ENCODE data around the gene SPOCK2. TPM values are rescaled to one million over a fixed set of nuclear protein-coding genes. Genes with fewer than 3 reads are reported as not detected.

The SPOCK2 gene
- total RNA-seq, 2 donors from 2014 or later = 5.1 to 163 TPM

DNA sequence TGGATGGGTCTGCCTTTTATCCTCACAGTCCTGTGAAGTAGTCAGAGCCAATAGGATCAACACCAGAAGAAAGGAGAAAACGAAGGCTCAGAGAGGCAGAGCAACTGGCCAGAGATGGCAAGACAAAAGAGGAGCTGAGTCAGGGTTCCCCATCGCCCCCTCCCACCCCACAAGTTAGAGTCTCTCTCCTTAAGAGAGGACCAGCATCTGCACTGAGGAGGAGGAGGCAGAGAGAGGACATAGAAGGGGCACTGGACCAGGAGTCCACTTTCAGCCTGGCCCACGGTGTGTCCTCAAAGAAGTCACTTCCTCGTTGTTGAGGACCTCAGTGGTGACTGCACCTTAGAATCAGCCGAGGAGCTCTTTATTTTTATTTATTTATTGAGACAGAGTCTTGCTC, 11.6 kb downstream of the SPOCK2 start:
- TF ChIP-seq, protein P1, sequence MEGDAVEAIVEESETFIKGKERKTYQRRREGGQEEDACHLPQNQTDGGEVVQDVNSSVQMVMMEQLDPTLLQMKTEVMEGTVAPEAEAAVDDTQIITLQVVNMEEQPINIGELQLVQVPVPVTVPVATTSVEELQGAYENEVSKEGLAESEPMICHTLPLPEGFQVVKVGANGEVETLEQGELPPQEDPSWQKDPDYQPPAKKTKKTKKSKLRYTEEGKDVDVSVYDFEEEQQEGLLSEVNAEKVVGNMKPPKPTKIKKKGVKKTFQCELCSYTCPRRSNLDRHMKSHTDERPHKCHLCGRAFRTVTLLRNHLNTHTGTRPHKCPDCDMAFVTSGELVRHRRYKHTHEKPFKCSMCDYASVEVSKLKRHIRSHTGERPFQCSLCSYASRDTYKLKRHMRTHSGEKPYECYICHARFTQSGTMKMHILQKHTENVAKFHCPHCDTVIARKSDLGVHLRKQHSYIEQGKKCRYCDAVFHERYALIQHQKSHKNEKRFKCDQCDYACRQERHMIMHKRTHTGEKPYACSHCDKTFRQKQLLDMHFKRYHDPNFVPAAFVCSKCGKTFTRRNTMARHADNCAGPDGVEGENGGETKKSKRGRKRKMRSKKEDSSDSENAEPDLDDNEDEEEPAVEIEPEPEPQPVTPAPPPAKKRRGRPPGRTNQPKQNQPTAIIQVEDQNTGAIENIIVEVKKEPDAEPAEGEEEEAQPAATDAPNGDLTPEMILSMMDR (IDR thresholded peaks at IDR 0.05) = no peak
- TF ChIP-seq POLR2A (IDR thresholded peaks at IDR 0.05) (no peak), POLR2AphosphoS5 (IDR thresholded peaks at IDR 0.05) (no peak)
- H3K4me1 ChIP-seq (replicated peaks) = no peaks in the 10 kb centered on the region
- no peak overlapping the region for H3K4me3 ChIP-seq
- DNase-seq (ENCODE audit: low spot score) = no peak
- WGBS = 77% methylated on average over 5 of the region's 5 CpGs
- intact Hi-C loops (cut with DNase I) = no loop called here
- no peaks in the 10 kb centered on the region for H3K27me3 ChIP-seq (replicated peaks; ENCODE audit: insufficient read depth)
- H3K27ac ChIP-seq = no peak overlapping the region
- H3K9me3 ChIP-seq = no peaks in the 10 kb centered on the region
- no peaks in the 10 kb centered on the region for H3K36me3 ChIP-seq

DNA sequence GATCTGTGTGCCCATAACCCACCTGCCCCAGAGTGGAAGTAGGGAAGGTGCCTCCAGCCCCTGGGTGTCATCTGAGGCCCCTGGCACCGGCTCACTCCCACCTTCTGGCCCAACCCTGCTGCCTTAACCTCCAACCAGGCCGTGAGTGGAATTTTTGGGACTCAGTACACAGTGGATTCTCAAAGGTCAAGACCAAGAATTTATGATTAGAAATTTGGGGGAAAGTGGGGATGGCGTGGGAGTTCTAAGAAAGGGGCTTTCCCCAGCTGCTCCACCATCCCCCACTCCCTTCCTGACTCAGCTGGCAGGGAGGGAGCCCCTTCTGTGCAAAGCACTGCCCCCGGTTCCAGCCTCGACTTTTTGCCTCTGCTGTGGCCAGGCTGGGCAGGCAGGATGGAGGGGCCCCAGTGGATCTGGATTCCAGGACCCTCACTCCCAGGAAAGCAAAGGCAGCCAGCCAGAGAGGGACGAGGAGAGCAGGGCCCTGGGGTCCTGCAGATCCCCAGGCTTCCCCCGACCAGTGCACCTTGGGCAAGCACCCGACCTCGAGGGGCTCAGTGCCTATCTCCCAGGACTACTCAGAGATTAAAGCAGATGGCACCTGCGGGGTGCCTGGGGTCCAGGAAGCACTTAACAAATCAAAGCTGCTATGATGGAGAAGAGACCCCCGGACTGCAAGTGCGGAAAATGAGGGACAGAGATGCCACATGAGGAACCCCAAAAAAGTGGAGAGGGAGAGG, 12.8 kb downstream of the SPOCK2 start:
- intact Hi-C loops (cut with DNase I) = no loop called here
- DNase-seq (ENCODE audit: low spot score) = no peak
- Histone ChIP-seq H3K36me3 (no peaks in the 10 kb centered on the region), H3K27ac (no peak overlapping the region), H3K4me3 (no peak overlapping the region), H3K9me3 (no peaks in the 10 kb centered on the region), H3K4me1 (replicated peaks) (no peaks in the 10 kb centered on the region), H3K27me3 (replicated peaks; ENCODE audit: insufficient read depth) (no peaks in the 10 kb centered on the region)
- TF ChIP-seq POLR2AphosphoS5 (IDR thresholded peaks at IDR 0.05) = no peak
- TF ChIP-seq POLR2A (IDR thresholded peaks at IDR 0.05) = no peak
- TF ChIP-seq, protein P1 (IDR thresholded peaks at IDR 0.05) = no peak
- WGBS = 92% methylated on average over 12 of the region's 12 CpGs

DNA sequence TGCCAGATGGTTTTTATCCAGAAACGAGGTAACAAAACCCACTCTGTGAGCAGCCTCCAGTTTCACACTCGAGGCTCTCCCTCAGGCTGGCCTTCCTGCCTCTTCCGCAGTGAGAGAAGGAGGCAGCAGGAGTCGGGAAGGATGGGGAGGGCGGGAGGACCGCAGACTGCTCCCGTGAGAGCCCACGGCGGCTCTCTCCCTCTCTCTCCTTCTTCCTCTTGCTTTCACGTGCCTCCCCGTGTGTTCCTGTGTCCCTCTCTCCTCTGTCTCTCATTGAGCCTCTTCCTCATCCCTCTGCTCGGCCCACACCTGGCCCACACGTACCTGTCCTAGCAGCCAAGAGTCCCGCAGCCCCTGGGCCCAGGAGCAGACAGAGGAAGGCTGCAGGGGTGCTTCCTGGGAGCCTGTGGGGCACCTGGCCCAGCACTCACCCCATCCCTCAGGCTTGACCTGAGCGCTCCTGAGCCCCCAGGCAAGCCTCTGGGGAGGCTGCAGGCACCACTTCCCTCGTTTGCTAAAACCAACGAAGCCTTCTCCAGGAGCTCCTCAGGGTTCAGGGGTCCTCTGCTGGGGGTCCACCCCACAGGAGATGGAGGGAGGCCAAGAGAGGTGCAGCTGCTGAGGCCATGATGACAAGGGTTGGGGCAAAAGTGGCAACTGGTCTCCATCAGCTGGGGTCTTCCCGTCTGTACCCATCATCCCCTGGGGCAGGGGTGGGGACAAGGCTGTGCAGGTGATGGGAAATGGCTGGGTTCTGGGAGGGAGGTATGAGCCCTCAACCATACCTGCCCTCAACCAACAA, 13.6 kb downstream of the SPOCK2 start:
- no peaks in the 10 kb centered on the region for H3K4me1 ChIP-seq (replicated peaks)
- 85% methylated on average over 18 of the region's 18 CpGs for WGBS
- H3K9me3 ChIP-seq = no peaks in the 10 kb centered on the region
- H3K27ac ChIP-seq = no peak overlapping the region
- no peaks in the 10 kb centered on the region for H3K27me3 ChIP-seq (replicated peaks; ENCODE audit: insufficient read depth)
- H3K36me3 ChIP-seq = no peaks in the 10 kb centered on the region
- H3K4me3 ChIP-seq = no peak overlapping the region
- DNase-seq (ENCODE audit: low spot score) = no peak
- intact Hi-C loops (cut with DNase I) = no loop called here
- TF ChIP-seq POLR2A (IDR thresholded peaks at IDR 0.05) (no peak), POLR2AphosphoS5 (IDR thresholded peaks at IDR 0.05) (no peak)
- TF ChIP-seq, protein P1 (IDR thresholded peaks at IDR 0.05) = no peak

DNA sequence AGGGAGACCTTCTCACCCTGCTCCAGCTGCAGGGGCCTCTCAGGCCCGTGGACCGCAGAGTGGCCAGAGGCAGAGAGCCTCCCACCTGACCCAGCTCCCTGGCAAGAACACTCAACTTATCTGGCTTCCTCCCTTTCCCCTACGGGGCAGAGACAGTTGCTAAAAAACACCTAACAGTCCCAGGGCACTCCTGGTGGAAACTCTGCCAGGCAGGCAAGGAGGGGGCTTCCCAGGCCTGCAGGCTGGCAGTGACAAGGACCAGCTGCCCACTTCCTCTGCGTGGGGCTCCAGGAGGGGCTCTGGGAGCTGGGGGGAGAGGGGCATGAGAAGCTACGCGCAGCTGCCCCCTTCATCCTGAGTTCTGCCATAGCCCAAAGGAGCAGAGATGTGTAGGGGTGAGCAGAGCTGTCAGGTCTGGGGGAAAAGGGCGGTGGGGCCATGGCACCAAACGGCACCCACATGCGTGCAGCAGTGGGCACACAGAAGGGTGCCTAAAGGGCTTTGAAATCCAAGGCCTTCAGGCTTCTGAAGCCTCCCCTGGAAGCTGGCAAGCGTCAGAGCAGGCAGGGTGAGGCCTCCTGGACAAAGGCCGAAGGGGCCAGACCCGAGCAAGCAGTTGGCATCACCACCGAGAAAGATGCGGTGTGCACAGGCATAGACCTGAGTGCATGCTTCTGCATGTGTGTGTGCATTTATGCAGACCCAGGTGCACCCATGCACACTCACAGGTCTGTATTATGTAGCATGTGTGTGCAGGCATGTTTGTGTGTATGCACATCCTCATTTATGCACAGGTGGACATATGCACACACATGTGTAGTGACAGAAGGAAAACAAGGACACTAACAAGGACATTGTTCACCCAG, 14.4 kb downstream of the SPOCK2 start:
- WGBS = 81% methylated on average over 14 of the region's 14 CpGs
- Histone ChIP-seq H3K36me3 (no peaks in the 10 kb centered on the region), H3K27me3 (replicated peaks; ENCODE audit: insufficient read depth) (no peaks in the 10 kb centered on the region), H3K27ac (no peak overlapping the region), H3K4me1 (replicated peaks) (no peaks in the 10 kb centered on the region), H3K4me3 (no peak overlapping the region), H3K9me3 (no peaks in the 10 kb centered on the region)
- TF ChIP-seq POLR2AphosphoS5 (IDR thresholded peaks at IDR 0.05) (no peak), POLR2A (IDR thresholded peaks at IDR 0.05) (no peak)
- TF ChIP-seq, protein P1 (IDR thresholded peaks at IDR 0.05) = no peak
- no peak for DNase-seq (ENCODE audit: low spot score)
- intact Hi-C loops (cut with DNase I) = no loop called here

Data from prostate gland (tissue), 2 donors.